ENCODE data around the gene NLGN2.

NLGN2 gene

DNA sequence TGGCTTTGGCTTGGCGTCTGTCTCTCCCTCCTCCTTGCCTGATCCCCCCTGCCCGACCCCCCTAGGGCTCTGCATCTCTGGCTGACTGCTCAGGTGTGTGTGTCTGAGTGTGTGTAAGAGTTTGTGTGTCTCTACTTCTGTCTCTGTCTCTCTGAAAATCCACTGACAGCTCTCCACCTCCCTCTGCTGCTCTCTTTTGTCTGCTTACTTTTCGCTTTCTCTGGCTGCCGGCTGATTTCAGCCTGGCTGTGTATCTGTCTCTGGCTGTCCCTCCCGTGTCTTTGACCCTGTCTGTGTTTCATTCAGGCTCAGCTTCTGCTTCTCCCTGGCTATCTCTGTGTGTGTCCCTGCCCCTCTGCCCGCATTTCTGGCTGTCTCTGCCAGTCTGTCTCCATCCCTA, 8.7 kb downstream of the NLGN2 start:
- H3K36me3 Mint-ChIP-seq (ENCODE audit: low read depth), result no peaks in the 10 kb centered on the region
- no peak for ATAC-seq
- no peak for DNase-seq
- no peaks in the 10 kb centered on the region for H3K27me3 Mint-ChIP-seq
- H3K9me3 Mint-ChIP-seq, result no peaks in the 10 kb centered on the region
- no peak overlapping the region for H3K4me3 Mint-ChIP-seq
- no peaks in the 10 kb centered on the region for H3K4me1 Mint-ChIP-seq
- H3K27ac Mint-ChIP-seq, result peak overlapping the region; percentile 2

DNA sequence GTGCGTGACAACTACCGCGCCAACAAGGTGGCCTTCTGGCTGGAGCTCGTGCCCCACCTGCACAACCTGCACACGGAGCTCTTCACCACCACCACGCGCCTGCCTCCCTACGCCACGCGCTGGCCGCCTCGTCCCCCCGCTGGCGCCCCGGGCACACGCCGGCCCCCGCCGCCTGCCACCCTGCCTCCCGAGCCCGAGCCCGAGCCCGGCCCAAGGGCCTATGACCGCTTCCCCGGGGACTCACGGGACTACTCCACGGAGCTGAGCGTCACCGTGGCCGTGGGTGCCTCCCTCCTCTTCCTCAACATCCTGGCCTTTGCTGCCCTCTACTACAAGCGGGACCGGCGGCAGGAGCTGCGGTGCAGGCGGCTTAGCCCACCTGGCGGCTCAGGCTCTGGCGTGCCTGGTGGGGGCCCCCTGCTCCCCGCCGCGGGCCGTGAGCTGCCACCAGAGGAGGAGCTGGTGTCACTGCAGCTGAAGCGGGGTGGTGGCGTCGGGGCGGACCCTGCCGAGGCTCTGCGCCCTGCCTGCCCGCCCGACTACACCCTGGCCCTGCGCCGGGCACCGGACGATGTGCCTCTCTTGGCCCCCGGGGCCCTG, 9.5 kb downstream of the NLGN2 start:
- H3K36me3 Mint-ChIP-seq (ENCODE audit: low read depth), result no peaks in the 10 kb centered on the region
- DNase-seq (no peak), ATAC-seq (no peak)
- H3K9me3 Mint-ChIP-seq, result no peaks in the 10 kb centered on the region
- no peak overlapping the region for H3K27ac Mint-ChIP-seq
- no peaks in the 10 kb centered on the region for H3K4me1 Mint-ChIP-seq
- no peak overlapping the region for H3K4me3 Mint-ChIP-seq
- H3K27me3 Mint-ChIP-seq, result no peaks in the 10 kb centered on the region

DNA sequence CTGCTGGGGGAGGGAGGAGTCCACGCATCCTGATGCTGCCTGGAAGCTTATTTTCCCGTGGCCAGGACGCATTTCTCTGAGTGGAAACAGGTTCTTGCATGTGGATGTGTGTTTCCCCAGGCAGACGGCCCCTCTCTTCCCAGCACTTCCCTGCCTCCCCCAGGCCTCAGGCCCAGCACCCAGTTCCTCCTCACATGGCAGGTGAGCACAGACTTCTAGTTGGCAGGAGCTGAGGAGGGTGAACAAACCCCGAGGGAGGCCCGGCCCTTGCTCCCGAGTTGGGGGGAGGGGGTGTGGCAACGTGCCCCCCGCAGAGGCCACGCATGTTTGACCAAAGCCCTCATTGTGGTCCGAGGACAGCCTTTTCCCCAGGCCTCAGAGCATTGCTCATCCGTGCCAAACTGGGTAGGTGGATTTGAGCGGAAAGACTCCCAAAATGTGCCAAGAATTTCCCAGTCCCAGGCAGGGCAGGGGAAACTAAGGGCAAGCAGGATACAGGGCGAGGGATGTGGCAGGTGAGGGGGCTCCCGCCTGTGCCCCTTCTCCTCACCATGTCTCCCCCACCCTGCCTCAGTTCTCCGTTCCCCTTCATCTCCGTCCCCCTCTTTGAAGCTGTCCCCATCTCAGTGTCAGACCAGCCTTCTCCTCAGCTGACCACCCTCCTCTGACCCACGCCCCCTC, 11.0 kb downstream of the NLGN2 start:
- no peaks in the 10 kb centered on the region for H3K9me3 Mint-ChIP-seq
- no peak overlapping the region for H3K4me3 Mint-ChIP-seq
- no peak overlapping the region for H3K27ac Mint-ChIP-seq
- H3K4me1 Mint-ChIP-seq, result no peaks in the 10 kb centered on the region
- ATAC-seq (no peak), DNase-seq (no peak)
- no peaks in the 10 kb centered on the region for H3K27me3 Mint-ChIP-seq
- no peaks in the 10 kb centered on the region for H3K36me3 Mint-ChIP-seq (ENCODE audit: low read depth)

DNA sequence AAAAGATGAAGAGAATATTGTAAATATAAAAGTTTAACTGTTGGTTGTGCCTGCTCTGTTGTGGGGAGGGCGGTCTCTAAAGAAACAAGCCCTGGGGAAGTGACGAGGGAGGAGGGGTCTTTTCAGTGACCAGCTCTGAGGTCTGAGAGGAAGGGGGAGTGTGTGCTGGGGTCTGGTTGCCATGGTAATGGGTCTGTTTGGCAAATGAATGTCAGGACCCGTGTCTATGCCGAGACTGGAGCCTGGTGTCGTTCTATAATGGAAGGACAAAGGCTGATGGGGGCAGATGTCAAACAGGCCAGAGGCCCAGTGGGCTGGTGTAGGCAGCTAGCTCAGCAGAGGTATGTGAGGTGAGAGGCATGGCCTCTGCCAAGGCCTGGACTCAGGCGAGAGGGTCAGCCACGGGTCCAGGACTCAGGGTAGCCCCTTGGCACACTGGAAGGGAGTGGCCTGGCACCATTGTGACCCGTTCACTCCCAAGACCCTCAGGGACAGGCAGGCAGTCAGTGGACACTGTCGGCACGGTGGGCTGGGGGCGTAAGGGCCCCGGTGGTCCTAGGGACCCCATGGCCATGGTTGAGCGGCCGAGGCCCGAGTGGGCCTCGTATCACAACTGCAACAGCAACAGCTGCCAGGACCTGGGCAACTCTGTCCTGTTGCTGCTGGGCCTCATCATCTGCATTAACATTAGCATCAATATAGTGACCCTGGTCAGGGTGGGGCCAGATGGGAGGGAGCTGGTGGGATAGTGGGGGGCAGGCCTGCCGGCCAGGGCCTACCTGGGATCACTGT, 12.4 kb downstream of the NLGN2 start, which contains the start of gene SPEM1:
TSS of gene SPEM1 (plus strand) at position 506 of the 792 bp plus-strand sequence. CDS start at position 567, 61 bp downstream.
- Mint-ChIP-seq H3K4me3 (no peak within 1 kb of the TSS), H3K27ac (no peak within 1 kb of the TSS), H3K27me3 (no peaks in the 10 kb centered on the region), H3K36me3 (ENCODE audit: low read depth) (no peaks in the 10 kb centered on the region), H3K4me1 (no peaks in the 10 kb centered on the region), H3K9me3 (no peaks in the 10 kb centered on the region)
- ATAC-seq, result no peak
- DNase-seq, result no peak

DNA sequence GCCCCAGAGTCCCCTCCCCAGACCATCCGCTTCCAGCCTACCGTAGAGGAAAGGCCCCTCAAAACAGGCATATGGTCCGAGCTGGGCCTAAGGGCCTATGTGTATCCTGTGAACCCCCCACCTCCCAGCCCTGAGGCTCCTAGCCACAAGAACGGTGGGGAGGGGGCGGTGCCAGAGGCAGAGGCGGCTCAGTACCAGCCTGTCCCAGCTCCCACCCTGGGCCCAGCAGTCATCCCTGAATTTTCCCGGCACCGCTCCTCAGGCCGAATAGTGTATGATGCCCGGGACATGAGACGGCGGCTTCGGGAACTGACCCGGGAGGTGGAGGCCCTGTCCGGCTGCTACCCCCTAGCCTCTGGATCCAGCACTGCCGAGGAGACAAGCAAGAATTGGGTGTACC, 13.5 kb downstream of the NLGN2 start:
- Mint-ChIP-seq H3K4me3 (no peak overlapping the region), H3K27ac (no peak overlapping the region), H3K9me3 (no peaks in the 10 kb centered on the region), H3K27me3 (no peaks in the 10 kb centered on the region), H3K36me3 (ENCODE audit: low read depth) (no peaks in the 10 kb centered on the region), H3K4me1 (no peaks in the 10 kb centered on the region)
- DNase-seq (no peak), ATAC-seq (no peak)

DNA sequence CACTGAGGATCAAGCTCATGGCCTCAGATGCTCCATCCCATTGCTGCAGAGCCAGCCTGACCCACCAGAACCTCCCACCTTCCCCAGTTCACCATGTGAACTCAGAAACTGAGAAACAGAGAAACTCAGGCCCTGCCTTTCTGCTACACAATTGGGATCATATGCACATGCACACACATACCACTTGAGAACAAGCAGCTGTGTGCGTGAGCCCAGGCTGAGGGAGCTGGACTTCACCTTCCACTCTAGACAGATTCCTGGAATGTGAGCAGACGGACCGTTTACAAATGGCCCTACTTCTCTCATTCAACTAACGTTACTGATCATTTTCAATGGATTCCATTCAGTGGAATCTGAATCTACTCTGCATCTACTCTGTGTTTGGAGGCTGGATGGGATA, 16.0 kb downstream of the NLGN2 start:
- H3K36me3 Mint-ChIP-seq (ENCODE audit: low read depth), result no peaks in the 10 kb centered on the region
- DNase-seq (no peak), ATAC-seq (no peak)
- H3K4me3 Mint-ChIP-seq, result no peak overlapping the region
- no peaks in the 10 kb centered on the region for H3K9me3 Mint-ChIP-seq
- H3K27ac Mint-ChIP-seq, result no peak overlapping the region
- H3K4me1 Mint-ChIP-seq, result no peaks in the 10 kb centered on the region
- H3K27me3 Mint-ChIP-seq, result no peaks in the 10 kb centered on the region

GRCh38 chr17:7425316-7425715, 17.7 kb downstream of the NLGN2 start, which contains the start of gene SPEM2:
SPEM2 (plus strand) TSS chr17:7425616; CDS start chr17:7425689, 73 bp downstream.
- Mint-ChIP-seq H3K4me1 (no peaks in the 10 kb centered on the region), H3K36me3 (ENCODE audit: low read depth) (no peaks in the 10 kb centered on the region), H3K4me3 (no peak within 1 kb of the TSS), H3K27me3 (no peaks in the 10 kb centered on the region), H3K9me3 (no peaks in the 10 kb centered on the region), H3K27ac (no peak within 1 kb of the TSS)
- DNase-seq, result no peak
- no peak for ATAC-seq

- H3K4me1 Mint-ChIP-seq, result no peaks in the 10 kb centered on the region
These were observed 18.1 kb downstream of the NLGN2 start for GRCh38 chr17:7425756-7426155.

GRCh38 chr17:7426203-7426863, 18.7 kb downstream of the NLGN2 start:
- Mint-ChIP-seq H3K36me3 (ENCODE audit: low read depth) (no peaks in the 10 kb centered on the region), H3K9me3 (no peaks in the 10 kb centered on the region), H3K4me3 (no peak overlapping the region), H3K4me1 (no peaks in the 10 kb centered on the region), H3K27ac (no peak overlapping the region), H3K27me3 (no peaks in the 10 kb centered on the region)
- ATAC-seq (no peak), DNase-seq (no peak)

More at GRCh38 chr17:7425756-7426155, 18.1 kb downstream of the NLGN2 start:
- Mint-ChIP-seq H3K27ac (no peak overlapping the region), H3K36me3 (ENCODE audit: low read depth) (no peaks in the 10 kb centered on the region), H3K27me3 (no peaks in the 10 kb centered on the region), H3K4me3 (no peak overlapping the region), H3K9me3 (no peaks in the 10 kb centered on the region)
- ATAC-seq, result no peak
- no peak for DNase-seq

DNA sequence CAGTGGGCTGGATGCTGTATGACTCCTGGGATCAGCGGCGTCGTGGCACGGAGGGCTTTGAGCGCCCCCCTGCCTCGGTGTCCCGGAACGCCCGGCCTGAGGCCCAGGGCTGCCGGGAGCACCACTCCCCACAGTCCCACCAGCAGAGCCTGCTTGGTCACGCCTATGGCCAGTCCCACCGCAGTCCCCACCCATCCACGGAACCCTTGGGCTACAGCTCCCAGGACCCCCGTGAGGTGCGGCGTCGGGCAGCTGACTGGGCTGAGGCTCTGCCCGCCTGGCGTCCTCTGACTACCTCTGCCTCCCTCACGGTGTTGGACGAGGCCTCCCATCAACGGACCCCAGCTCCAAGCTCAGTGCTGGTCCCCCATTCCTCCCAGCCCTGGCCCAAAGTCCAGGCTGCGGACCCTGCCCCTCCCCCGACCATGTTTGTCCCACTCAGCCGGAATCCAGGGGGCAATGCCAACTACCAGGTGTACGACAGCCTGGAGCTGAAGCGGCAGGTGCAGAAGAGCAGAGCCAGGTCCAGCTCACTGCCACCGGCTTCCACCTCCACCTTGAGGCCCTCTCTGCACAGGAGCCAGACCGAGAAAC, 19.3 kb downstream of the NLGN2 start:
- H3K4me3 Mint-ChIP-seq, result no peak overlapping the region
- no peak overlapping the region for H3K27ac Mint-ChIP-seq
- ATAC-seq (no peak), DNase-seq (no peak)
- no peaks in the 10 kb centered on the region for H3K36me3 Mint-ChIP-seq (ENCODE audit: low read depth)
- no peaks in the 10 kb centered on the region for H3K9me3 Mint-ChIP-seq
- no peaks in the 10 kb centered on the region for H3K27me3 Mint-ChIP-seq
- no peaks in the 10 kb centered on the region for H3K4me1 Mint-ChIP-seq

DNA sequence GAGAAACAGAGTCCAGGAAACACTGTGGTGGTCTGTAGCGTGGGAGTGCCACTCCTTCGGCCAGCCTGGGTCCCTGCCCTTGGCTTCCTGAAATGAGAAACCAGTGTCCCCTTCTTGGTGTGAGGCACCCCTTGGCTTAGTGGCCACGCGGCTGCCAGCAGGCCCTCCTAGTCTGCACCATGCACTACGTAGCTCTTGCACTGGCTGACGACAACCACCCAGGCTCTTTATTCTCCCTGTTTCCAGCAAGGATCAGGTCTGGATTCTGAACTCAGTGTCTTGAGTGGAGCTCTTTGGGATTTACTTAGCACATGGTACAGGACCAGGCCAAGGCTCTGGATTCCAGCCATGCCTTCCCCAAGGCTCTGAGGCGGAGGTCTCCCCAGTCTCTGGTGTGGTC, 19.9 kb downstream of the NLGN2 start:
- ATAC-seq, result no peak
- no peaks in the 10 kb centered on the region for H3K27me3 Mint-ChIP-seq
- no peaks in the 10 kb centered on the region for H3K36me3 Mint-ChIP-seq (ENCODE audit: low read depth)
- no peaks in the 10 kb centered on the region for H3K4me1 Mint-ChIP-seq
- H3K27ac Mint-ChIP-seq, result no peak overlapping the region
- DNase-seq, result no peak
- no peak overlapping the region for H3K4me3 Mint-ChIP-seq
- no peaks in the 10 kb centered on the region for H3K9me3 Mint-ChIP-seq

- DNase-seq, result no peak
- no peaks in the 10 kb centered on the region for H3K27me3 Mint-ChIP-seq
These were observed 20.9 kb downstream of the NLGN2 start, which contains the start of gene SPEM3 for GRCh38 chr17:7428557-7428956. SPEM3 (plus strand) TSS chr17:7428857; CDS start chr17:7428903, 46 bp downstream.

GRCh38 chr17:7429722-7430121, 22.1 kb downstream of the NLGN2 start:
- Mint-ChIP-seq H3K27me3 (no peaks in the 10 kb centered on the region), H3K4me3 (no peak overlapping the region)
- no peak for DNase-seq

More at GRCh38 chr17:7428557-7428956, 20.9 kb downstream of the NLGN2 start, which contains the start of gene SPEM3:
- H3K4me3 Mint-ChIP-seq, result no peak within 1 kb of the TSS
- no peak for ATAC-seq
- no peaks in the 10 kb centered on the region for H3K4me1 Mint-ChIP-seq
- H3K9me3 Mint-ChIP-seq, result no peaks in the 10 kb centered on the region
- H3K36me3 Mint-ChIP-seq (ENCODE audit: low read depth), result no peaks in the 10 kb centered on the region
- H3K27ac Mint-ChIP-seq, result no peak within 1 kb of the TSS

GRCh38 chr17:7431231-7431630, 23.6 kb downstream of the NLGN2 start:
- no peaks in the 10 kb centered on the region for H3K27me3 Mint-ChIP-seq
- DNase-seq (no peak), ATAC-seq (no peak)
- peaks cover 10% of the 10 kb centered on the region for H3K4me1 Mint-ChIP-seq
- no peak overlapping the region for H3K27ac Mint-ChIP-seq
- H3K9me3 Mint-ChIP-seq, result no peaks in the 10 kb centered on the region
- no peaks in the 10 kb centered on the region for H3K36me3 Mint-ChIP-seq (ENCODE audit: low read depth)
- H3K4me3 Mint-ChIP-seq, result no peak overlapping the region

More at GRCh38 chr17:7429722-7430121, 22.1 kb downstream of the NLGN2 start:
- Mint-ChIP-seq H3K9me3 (no peaks in the 10 kb centered on the region), H3K27ac (no peak overlapping the region), H3K4me1 (no peaks in the 10 kb centered on the region), H3K36me3 (ENCODE audit: low read depth) (no peaks in the 10 kb centered on the region)
- no peak for ATAC-seq
